Middle frontal gyrus (tissue), 1 donor: ENCODE data around the gene YAF2.
"Not testable (repeated sequence)": the region's sequence is repeated elsewhere in the genome, so short reads cannot be mapped to it uniquely, and the experiment has no call there.

Experiments used
- DNase-seq: peaks from one replicate; pipeline ENCODE4 v3.0.0-alpha.2; 2015; ENCODE audit warnings: low spot score; ENCODE audit errors: extremely low spot score

YAF2 gene

GRCh38 chr12:42255221-42255865 is 17.3 kb upstream of the YAF2 start:
- DNase-seq, result no peak

DNA sequence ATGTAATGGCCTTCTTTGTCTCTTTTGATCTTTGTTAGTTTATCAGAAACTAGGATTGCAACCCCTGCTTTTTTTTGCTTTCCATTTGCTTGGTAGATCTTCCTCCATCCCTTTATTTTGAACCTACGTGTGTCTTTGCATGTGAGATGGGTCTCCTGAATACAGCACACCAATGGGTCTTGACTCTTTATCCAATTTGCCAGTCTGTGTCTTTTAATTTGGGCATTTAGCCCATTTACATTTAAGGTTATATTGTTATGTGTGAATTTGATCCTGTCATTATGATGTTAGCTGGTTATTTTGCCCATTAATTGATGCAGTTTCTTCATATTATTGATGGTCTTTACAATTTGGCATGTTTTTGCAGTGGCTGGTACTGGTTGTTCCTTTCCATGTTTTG is 14.6 kb upstream of the YAF2 start:
- not testable (repeated sequence) for DNase-seq

DNA sequence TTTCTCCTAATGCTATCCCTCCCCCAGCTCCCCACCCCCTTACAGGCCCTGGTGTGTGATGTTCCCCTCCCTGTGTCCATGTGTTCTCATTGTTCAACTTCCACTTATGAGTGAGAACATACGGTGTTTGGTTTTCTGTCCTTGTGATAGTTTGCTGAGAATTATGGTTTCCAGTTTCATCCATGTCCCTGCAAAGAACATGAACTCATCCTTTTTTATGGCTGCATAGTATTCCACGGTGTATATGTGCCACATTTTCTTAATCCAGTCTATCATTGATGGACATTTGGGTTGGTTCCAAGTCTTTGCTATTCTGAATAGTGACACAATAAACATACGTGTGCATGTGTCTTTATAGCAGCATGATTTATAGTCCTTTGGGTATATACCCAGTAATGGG is 11.0 kb upstream of the YAF2 start:
- DNase-seq, result not testable (repeated sequence)

DNA sequence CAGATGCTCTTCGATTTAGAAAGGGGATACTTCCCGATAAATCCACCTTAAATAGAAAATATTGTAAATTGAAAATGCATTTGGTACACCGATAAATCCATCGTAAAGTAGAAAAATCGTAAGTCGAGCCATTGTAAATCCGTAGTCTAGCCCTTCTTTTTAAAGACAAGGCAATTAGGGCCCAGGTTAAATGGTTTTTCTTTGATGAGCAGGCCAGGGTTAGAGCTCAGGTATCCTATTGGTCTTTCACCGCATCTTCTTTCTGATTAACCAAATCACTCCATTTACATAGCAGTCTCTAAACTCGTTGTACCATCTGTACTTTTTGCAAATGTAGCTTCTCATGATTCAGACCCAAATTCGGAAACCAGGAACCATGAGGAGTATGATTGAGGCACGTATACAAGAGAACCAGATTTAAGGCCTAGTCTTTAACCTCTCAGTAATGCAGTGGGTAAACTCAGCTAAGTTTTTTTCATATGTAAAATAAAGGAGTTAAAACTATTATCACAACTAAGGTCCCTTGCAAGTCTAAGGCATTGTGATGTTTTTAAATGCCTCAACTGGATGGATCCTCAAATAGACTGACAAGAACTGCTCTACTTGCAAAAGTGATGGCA is 2.2 kb upstream of the YAF2 start:
- no peak for DNase-seq

DNA sequence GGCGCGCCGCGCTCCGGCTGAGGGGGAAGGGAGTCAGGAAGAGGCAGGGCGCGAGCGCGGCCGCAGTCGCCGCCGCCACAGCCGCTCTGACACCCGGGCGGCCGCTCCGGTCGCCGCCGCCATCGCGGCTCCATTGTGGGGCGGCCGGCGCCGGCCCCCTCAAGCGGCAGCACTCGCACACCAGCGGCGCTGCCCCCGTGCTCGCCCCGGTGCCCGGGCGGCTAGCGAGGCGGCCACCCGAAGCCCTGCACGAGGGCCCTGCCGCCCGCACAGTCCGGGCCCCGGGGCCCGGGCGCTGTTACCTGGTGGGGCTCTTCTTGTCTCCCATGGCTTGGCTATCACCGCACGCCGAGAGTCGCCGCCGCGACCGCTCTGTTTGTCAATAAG is 202 bp downstream of the YAF2 start:
- no peak for DNase-seq

- DNase-seq, result no peak
Measured at GRCh38 chr12:42237052-42237852, 796 bp downstream of the YAF2 start.

- no peak for DNase-seq
Measured at GRCh38 chr12:42236017-42236416, 2.0 kb downstream of the YAF2 start.

GRCh38 chr12:42235426-42235825 is 2.6 kb downstream of the YAF2 start:
- no peak for DNase-seq

- no peak for DNase-seq
Measured at GRCh38 chr12:42234970-42235369, 3.1 kb downstream of the YAF2 start.

- DNase-seq, result not testable (repeated sequence)
Measured at GRCh38 chr12:42227525-42227924, 10.5 kb downstream of the YAF2 start.

- DNase-seq, result not testable (repeated sequence)
Measured at GRCh38 chr12:42224501-42224900, 13.5 kb downstream of the YAF2 start.

DNA sequence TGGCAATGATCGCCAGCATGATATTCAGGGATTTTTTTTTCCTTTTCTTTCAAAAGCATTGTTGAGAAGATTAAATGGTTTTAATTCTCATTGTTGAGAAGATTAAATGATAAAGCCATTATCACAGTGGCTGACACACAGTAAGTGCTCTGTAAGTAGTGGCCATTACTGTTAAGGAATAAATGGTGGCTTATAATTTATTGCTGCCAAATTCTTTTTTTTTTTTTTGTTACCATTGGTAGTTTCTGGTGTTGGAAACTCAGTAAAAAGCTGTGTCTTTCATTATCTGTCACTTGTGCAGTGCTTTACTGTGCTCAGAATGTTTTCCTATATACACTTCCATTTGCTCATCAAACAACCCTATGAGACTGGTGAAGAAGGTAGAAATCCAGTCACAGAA is 15.3 kb downstream of the YAF2 start:
- DNase-seq, result no peak

DNA sequence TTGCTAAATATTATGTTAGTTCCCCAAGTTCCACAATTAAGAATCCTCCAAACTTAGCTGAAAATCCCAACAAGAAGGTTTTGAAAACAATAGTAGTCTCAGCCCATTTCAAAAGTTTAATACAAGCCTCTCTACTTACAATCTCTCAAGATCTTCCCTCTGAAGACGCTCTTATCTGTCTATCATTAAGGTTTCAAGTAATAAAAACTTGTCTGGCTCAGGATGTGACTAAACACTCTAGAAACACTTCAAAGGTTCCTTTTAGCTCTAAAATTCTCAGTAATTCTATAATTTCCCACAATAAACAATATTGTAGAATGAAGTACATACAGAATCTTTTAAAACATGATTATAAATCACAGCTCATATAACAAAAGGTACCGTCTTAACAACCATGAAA is 16.3 kb downstream of the YAF2 start:
- DNase-seq, result no peak

DNA sequence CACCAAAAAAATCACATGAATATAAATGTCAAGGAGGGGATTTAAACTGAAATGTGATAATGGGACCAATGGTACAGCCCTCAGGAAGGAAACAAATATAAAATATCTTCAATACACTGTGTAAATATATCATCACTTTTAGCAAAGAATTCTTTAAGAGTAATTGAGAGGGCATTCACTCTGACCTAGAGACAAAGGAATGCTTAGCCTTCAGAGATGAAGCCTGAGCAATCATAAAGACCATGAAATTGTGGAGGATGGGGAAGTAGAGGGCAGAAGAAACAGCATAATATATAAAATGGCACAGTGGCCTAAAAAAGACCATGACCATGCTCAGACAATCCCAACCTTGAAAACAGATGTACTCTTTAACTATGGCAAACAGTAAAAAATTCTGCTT is 20.4 kb downstream of the YAF2 start:
- no peak for DNase-seq

DNA sequence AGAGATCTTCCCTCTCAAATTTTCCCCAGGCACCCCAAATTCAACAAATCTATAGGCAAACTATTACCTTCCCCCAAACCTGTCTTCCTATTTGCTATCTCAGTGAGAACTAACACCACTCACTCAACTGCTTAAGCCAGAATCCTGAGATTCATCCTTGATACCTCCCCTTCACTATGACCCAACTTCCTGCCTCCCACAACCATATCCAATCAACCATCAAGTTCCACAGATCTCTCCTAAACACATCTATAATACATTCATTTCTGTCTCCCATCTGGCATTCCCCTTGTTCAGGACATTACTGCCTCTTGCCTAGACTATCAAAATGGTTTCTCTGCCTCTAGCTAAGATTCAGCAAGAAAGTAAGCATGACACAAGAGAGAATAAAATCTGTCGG is 21.3 kb downstream of the YAF2 start:
- no peak for DNase-seq

- DNase-seq, result not testable (repeated sequence)
Measured at GRCh38 chr12:42215759-42216158, 22.3 kb downstream of the YAF2 start.

- DNase-seq, result no peak
Measured at GRCh38 chr12:42213954-42214426, 24.1 kb downstream of the YAF2 start.

DNA sequence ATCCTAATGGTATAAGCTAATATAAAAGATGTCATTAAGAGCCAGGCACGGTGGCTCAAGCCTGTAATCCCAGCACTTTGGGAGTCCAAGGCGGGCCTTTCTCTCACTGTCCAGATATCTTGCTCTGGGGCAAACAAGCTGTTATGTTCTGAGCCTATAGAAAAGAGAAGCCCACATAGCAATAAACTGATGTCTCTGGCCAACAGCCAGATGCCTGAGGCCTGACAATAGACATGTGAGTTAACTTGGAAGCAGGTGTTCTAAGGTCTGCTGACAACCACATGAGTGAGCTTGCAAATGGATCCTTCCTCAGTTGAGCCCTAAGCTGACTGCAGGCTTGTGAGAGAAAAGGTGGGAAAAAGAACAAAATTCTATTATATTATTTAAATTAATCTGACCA is 25.0 kb downstream of the YAF2 start:
- DNase-seq, result no peak

- DNase-seq, result no peak
Measured at GRCh38 chr12:42208574-42208973, 29.5 kb downstream of the YAF2 start.

DNA sequence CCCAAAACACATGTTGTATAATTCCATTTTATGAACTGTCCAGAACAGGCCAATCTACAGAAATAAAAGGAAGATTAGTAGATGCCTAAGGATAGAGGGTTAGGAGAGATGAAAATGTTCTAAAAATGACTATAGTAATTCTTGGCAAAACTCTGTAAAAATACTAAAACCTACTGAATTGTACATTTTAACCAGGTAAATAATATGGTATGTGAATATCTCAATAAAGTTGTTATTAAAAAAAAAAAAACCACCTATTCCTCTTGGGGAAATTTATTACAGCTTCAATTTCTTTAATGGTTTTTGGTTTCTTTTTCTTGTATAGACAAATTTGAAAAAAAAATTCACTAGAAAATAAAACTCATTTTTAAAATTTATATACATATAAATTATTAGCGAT is 33.2 kb downstream of the YAF2 start:
- no peak for DNase-seq

- DNase-seq, result no peak
Measured at GRCh38 chr12:42204362-42204761, 33.7 kb downstream of the YAF2 start.

- DNase-seq, result no peak
Measured at GRCh38 chr12:42201063-42201462, 37.0 kb downstream of the YAF2 start.
